ENCODE measurements around the gene BTBD16.

Gene BTBD16

DNA sequence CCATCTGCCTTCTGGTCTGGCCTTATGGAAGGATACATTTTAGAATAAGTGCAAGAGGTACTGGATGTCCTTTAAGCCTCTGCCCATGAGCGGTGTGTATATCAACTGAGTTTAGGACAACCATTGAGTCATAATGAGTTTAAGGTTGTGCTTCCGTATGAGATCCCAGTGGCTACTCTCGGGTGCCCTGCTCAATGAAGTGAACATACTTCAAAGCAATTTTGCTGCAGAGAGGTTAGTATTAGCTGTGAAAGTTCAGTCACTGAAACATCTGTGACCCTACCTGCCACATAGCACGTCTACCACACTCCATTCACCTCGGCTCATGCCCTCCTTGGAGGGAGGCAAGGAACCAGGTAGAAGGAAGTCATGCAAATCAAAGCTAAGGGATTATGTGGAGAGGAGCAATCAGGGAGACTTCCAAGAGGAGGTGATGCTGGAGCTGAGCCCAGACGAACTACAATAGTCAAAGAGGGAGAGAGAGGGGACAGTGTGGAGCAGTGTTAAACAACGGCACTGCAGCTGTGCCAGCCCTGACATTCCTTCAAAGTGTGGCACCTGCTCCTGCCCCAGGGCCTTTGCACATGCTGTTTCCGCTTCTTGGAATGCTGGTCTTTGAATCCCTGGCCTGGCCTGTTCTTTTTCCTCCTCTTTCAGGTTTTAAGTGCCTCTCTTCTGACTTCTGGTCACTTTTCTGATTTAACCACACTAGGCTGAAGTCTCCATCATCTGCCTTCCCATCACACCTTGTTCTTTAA, 25.4 kb downstream of the BTBD16 start:
- DNase-seq = no peak

DNA sequence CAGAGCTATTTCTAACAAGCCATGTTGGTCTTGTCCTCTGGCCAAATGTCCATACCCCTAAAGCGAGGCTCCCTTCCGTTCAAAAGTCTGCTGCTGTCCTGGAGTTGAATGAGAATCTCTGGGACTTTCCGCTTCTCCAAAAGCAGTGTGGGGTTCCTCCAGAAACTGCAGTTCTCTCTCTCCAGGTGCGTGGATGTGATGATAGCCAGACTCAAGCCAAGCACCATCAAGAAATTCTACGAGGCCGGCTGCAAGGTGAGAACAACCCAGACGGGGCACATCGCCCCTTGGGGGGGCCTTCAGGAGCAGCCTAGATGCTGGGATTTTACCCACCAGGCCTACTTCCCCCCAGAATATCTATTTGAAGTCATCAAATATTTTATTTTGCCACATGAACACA, 26.5 kb downstream of the BTBD16 start:
- DNase-seq = no peak

DNA sequence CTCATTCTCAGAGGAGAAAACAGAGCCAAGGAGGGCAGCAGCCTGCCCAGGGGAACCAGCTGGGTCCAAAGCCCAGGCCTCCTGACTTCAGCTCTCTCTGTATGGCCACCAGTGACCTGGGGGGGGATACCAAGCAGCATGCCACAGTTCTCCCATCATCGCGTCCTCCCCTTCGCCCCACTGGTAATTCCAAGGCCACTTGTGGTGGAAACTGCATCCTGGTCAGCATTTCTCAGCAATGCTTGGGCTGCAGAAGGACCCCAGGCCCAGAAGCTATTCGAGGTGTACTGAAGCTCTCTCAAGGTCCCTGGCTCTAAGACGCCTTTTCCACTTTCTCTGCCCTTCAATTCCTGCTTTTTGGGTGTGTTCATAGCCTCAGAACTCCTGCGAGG, 27.1 kb downstream of the BTBD16 start:
- DNase-seq = no peak

DNA sequence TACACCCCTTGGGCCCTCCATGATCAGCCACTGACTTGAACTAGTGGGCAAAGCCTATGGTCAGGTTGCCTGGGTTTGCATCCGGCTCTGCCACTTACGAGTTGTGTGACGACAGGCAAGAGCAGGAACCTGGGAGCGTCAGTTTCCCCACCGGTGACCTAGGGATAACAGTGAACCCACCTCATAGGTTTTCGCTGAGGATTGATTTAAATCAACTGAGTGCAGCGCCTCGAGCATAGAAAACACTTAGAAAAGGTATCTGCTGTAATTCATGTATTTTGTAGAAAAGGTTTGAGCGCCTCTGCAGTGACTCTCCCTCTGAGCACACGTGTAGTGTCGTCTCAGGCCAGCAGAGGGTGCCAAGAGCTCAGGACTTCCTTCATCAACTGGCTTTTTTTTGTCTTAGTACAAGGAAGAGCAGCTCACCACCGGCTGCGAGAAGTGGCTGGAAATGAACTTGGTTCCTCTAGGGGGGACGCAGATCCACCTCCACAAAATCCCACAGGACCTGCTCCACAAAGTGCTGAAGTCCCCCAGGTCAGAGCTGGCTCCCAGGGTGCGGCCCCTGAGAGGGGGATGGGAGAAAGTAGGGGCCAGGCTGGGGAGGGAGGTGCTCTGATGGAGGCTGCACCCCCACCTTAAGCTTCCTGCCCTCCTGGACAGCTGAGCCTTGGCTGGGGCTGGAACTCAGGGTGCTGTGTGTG, 27.7 kb downstream of the BTBD16 start:
- peak; percentile 54 for DNase-seq

DNA sequence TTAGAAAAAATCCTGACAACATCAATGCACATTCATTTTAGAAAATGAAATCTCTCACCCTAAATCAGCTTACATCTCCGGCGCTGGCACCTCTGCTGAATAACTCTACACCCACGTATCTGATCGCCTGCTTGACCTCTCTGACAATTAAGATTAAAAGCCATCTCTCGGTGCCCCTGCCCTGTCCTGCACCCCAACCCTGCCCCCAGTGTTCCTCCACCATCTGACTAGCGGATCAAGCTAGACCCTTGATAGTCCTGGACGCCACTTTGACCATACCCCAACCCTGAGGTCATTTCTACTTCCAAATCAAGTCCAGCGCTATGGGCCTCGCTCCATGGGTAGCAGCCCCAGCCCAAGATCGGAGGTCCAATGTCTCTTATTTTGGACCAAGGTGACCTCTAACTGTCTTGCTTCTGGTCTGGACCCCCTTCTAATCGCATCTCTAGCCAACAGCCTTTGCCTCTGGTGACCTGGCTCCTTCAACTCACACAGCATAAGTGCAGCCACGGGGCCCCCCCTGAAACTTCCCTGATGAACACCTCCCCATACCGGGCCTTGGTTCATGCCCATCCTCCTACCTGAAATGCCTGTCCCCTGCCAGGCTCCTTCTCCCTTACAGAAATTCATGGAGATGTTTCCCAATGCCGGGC, 28.5 kb downstream of the BTBD16 start:
- DNase-seq = no peak

DNA sequence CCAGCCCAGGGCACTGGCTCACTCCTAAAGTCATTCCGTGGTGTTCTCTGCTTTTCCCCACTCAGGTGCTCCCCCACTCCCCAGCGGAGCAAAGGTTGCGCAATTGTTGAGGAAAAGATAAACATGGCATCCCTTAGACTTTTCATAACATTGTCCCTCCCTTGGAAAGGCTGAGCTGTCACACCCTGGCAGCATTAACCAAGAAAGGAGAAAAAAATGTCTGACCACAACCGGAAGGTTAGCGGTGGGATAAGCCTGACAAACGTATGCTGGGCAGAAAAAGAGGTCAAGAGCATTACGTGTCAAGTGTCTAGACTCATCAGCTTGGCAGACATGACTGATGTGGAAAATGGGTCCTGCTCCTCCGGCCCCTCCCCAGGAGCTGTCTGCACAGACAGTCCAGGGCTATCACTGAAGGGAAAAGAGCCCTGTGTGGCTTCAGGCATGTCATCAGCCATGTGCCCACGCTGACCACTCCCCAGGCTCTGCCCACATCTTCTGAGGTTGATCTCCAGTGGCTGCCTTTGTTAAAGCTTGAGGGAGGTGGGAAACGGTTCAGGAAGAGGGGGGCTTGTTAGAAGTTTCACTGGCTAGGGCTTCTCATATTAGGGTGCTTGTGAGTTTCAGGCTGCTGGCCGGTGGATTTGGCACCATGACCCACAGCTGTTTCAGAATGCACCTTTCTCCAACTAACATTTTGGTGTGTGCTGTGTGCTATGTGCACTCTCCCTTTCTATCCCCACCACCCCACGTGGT, 30.1 kb downstream of the BTBD16 start:
- DNase-seq = no peak

DNA sequence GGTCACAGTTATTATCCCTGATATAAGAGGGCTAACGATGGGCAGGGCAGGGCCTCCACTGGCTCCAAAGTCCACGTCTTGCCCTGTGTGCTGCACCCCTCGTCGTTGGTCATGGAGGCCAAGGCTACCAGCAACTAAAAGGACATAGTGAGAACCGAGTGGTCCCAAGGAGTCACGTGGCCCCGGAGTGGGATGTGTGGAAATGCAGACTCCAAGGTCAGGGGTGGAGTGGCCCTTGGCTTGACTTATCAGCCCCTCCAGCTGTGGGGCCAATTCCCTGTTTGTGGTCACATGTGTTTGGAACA, 30.7 kb downstream of the BTBD16 start:
- DNase-seq = no peak

DNA sequence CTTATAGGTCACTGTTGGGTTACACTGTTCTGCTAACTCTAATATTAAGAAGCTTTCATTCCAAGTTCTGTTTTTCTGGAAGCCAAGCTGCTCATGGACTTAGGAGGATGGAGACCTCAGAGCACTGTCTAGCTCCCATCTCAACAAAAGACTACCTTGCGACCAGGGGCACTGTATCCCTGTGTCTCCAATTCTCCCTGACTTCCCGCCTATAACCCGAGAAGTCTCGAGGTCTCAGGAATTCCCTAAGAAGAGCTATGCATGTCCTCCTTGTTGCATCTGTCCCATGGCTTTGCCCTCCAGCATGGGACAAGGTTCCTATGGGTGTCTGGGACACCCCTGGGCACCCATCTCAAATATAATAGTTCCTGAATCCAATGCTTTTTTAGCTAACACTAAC, 31.2 kb downstream of the BTBD16 start:
- no peak for DNase-seq

DNA sequence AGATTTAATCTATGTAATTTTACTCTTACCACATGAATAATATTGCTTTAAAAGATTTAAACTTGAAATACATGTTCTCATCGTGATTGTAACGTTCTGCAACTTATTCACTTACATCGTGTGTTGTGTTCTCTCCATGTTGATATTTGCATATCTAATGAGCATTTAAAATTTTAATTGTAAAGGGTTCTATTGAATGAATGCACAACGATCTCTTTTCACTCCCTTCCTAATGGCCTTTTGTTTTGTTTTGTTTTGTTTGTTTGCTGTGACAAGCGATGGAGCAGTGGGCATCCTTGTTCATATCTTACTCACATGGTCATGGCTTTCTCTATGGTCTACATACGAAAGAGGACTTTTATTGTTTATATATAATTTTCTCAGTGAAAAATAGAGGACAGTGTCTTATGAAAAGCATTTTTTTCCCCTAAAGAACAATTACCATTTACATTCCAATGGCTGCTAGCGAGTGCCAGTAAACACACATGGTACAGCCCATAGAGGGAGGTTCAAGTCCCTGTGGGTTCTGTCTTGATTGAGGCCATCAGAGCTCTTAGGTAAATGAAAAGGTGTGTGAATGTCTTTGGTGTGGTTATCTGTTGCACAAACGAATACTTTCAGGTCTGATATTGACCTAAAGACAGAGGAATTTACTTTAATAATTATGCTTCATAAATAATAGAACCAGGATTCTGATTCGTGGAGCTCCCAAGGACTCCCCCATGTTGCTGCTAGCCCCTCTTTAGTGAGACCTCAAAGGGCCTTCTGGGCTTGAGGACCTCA, 32.4 kb downstream of the BTBD16 start:
- no peak for DNase-seq

DNA sequence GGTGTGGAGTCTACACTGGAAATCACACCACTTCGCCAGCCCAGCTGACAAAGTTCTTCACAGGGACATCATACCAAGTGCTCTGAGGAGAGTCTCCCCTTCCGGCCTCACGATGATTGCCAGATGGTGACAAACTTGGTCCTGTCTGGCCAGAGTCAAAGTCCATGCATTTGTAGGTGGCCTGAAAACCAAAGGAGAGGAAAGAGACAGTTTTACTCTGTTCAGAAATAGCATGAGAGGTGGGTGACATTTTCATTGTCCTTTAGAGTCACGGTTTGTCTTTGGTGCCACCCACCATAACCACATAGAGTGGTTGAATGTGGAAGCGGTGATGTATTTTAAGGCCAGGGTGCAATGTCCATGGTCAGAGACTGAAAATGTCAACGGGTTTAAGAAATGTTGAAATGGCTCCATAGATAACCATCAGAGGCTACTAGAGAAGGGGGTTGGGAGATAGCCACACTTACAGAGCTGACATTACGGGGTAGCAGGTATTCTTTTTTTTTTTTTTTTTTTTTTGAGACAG, 33.0 kb downstream of the BTBD16 start:
- no peak for DNase-seq

DNA sequence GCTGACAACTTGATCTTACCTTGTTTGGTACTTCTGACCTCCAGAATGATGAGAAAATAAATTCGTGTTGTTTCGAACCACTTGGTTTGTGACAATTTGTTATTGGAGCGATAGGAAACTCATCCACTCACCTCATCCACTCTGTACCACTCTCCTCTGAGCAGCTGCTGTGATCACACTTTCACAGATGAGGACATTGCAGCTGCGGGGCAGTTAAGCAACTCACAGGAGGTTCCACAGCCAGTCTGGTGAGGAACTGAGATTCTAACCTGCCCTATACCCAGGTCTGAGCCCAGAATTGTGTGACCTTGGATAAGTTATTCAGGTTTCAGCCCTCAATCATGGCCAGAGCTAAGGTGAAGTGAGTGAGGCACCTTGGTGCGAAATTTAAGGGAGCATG, 35.2 kb downstream of the BTBD16 start:
- DNase-seq = no peak

DNA sequence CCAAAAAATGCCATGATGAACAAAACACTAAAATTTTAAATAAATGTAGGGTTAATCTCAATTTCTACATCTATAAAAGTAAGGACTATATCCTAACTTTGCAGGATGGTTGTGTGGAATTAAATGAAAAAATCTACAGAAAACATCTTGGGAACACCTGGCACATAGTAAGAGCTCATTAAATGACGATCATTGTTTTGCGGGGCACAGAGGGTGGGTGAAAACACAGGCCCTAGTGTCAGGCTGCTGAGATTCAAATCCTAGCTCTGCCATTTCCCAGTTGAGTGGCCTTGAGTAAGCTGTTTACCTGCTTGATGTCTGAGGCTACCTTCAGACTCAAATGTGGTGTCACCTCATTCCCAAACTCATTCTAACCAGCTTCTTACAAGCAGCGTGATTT, 35.6 kb downstream of the BTBD16 start:
- no peak for DNase-seq

DNA sequence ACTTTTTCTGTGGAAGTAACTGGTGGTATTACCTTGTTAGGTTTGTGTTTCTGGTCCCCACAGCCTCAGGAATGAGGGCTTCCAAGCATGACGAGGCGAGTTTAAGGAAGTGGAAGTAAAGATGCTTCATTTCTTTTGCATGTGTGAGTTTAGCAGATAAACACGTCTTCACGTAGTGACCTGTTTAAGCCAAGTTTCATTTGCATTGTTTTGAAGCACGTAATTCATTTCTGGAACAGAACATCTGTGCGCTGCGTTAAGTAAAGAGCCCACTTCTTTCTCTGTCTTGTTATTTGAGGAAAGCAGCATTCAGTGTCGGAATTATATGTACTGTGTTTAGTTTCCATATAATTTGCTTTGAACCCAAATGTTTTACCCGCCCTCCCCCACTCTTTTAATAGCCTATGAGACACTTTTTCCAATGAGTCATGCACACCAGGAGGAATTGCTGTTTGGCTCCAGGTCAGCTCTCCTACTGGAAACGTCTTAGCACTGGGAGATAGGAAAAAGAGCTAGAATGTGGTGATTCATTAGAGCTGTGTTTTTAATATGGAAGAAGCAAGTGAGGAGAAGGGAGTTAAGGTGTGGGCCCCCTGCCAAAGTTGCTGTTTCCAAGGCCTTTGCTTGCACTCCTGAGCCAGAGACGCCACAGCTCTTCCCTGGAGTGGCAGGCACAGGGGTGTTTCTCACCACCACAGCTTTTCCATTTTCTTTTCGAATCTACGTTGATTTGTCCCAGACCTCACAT, 36.7 kb downstream of the BTBD16 start:
- DNase-seq = no peak

DNA sequence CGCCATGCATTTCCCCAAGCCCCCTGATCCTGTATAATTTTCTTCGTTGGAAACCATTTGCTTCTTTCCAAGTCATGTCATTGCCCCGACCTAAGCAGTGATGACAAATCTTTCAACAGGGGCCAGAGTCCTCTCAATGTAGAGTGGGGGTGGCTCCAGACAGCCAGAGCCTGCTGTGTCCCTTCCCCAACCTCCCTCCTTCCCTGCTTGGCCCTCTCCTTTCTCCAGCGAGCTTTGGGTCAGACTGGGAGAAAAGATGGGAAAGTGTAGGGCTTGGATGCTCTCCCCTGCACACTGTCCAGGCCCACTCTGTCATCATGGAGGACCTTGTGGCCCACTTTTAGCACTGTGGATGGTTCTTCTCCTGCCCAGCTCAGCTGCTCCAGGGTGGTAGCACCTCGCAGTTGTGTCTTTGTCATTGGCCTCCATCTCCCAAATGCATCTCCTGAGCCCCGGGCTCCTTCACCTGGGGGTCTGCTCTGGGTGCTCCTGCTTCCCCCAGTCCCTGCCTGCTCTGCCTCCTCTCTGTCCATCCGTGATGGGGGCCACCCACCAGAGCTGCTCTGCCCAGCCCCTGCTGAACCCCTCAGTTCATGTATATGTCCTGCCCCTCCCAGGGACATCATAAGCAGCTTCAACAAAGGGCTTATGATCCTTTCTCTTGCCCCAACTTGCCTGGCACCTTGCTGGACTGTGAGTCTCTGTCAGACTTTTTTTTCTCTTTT, 37.5 kb downstream of the BTBD16 start:
- DNase-seq = no peak

DNA sequence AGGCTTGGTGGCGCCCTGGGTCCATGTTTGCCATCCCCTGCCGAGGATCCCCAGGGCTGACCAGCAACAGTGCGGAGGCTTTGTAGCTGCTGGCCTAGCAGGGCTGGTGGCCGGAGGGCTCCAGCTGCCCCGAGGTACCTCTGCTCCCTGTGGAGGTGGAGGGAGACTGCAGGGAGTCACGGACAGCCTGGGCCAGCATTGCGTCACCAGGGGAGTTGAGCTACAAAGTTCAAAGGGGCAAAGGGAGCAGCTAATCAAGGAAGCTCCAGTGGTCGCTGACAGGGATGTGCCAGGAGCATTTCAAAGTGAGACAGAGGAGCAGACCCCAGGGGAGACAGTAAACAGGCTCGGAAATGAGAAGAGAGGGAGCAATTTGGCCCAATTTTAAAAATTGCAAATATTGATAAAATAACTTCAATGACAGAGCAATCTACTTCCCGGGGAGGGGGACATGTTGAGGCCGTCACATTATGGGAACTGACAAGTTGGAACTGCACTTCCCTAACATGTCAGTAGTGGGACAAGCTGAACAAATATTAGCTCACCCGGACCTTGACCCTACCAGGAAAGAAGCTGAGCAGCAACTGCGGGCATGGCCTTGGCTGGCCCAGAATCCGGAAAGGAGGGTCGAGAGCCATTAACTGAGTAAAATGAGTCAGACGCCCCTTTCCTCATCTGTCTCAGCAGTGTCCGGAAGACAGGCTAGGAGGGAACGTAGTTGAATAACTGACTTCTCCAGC, 39.4 kb downstream of the BTBD16 start:
- DNase-seq = no peak

DNA sequence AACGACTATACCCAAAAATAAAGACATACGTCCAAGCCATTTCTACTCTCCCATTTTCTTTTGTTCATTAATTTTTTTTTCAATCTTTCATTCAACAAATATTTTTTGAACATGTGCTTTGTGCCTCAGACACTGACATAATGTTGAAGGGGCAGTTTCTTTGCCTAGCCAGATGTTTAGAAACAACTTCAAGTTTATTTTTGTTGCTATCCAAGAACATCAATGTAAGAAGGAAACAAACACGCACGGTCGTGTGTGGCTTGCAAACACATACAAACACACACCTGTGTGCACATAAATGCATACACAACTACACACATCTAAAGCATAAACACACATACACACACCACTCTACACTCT, 39.9 kb downstream of the BTBD16 start:
- DNase-seq = no peak

DNA sequence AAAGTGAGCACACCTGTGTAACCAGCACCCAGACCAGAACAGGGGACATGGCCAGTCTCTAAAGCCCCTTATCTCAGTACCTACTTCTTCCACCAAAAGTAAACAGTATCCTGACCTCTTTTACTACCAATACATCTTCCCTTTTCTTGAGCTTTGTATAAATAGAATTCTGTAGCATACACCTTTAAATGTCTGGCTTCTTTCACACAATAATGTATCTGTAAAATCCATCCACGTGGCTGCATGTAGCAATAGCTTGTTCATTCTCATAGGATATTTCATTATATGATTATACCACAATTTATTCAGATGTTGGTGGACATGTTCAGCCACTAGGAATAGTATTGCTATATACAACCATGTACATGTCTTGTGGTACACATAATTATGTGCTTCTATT, 40.6 kb downstream of the BTBD16 start:
- DNase-seq = no peak

DNA sequence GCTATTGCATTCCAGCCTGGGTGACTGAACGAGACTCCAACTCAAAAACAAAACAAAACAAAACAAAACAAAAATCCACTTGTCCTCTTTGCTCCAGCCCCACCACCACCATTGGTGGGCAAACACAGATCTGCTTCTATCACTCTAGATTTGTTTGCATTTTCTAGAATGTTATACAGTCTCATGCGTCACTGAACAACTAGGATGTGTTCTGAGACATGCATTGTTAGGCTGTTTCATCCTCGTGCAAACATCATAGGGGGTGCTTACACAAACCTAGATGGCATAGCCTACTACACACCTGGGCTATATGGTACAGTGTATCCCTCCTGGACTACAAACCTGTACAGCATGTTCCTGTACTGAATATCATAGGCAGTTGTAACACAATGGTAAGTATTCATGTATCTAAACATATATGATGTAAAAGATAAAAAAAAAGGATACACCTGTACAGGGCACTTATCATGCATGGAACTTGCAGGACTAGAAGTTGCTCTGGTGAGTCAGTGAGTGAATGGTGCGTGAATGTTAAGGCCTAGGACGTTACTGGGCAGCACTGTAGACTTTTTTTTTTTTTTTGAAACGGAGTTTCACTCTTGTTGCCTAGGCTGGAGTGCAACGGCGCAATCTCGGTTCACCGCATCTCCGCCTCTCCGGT, 45.3 kb downstream of the BTBD16 start:
- no peak for DNase-seq

DNA sequence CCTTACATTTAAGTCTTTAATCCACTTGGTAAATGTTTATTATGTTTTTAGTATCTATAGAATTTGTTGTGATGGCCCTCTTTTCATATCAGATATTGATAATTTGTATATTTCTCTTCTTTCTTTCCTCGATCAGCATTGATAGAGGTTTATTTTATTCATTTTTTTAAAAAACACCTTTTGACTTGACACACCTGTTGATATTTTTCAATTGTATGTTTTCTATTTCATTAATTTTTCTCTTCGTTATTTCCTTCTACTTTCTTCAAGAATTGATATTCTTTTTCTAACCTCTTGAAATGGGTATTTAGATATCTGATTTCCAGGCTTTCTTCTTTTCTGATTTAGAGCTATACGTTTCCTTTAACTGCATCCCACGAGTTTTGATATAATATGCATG, 50.9 kb downstream of the BTBD16 start:
- DNase-seq = no peak

DNA sequence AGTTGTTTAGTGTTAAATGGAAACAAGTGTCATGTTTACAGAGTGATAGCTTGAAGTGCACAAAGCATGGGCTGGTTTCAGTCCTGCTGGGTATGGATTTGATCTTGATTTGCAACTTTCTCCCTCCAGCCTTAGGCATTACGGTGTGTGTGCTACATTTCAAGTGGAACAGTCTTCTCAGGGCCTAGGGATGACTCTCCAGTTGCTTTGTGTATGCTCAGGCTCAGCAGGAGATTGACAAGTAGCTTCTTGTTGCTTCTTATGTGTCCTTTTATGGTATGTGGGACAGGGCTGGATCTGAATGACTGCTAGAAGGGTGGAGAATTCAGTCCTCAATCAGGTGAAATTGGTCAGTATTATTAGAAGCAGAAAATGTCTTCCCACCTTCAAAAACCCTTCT, 52.1 kb downstream of the BTBD16 start:
- DNase-seq = no peak

All from activated gamma-delta T cell treated with Interleukin-2 at 50 U/mL for 16 hours (primary cell).